Activated CD8-positive, alpha-beta memory T cell treated with anti-CD3 and anti-CD28 coated beads, Interleukin-2, amount 10 ng/mL, durations not matched to agents 7 days and 5 days (primary cell): ENCODE measurements around the gene KANSL1. TPM values are rescaled to one million over a fixed set of nuclear protein-coding genes. Genes with fewer than 3 reads are reported as not detected.
A peak's percentile ranks its signal among the peaks of the same experiment; 100 is the strongest.

Experiments used
- ATAC-seq: fragments of 150-1000 bp; cut with Tn5 transposase; one replicate; pipeline ENCODE4 v1.10.0; 2021; ENCODE audit warnings: moderate library complexity
- CTCF ChIA-PET: fragments of 350-600 bp; sonication (Branson Sonifier 250); formaldehyde crosslinking; loops from one replicate; lab custom pipeline; 2021; ENCODE audit warnings: antibody characterized with exemption; lab: Charles Lee
- DNase-seq: peaks from one replicate; pipeline ENCODE4 v3.0.0-alpha.2; 2020
- H3K27ac Mint-ChIP-seq: one replicate; pipeline ENCODE4 v1.8.0; 2021; ENCODE audit warnings: mild to moderate bottlenecking, mixed read lengths
- H3K27me3 Mint-ChIP-seq: one replicate; pipeline ENCODE4 v1.8.0; 2021; ENCODE audit warnings: mixed read lengths
- H3K36me3 Mint-ChIP-seq: one replicate; pipeline ENCODE4 v1.8.0; 2021; ENCODE audit warnings: mild to moderate bottlenecking, mixed read lengths
- H3K4me1 Mint-ChIP-seq: one replicate; pipeline ENCODE4 v1.8.0; 2021; ENCODE audit warnings: mixed read lengths
- H3K4me3 Mint-ChIP-seq: one replicate; pipeline ENCODE4 v1.8.0; 2021; ENCODE audit warnings: mild to moderate bottlenecking, moderate library complexity, mixed read lengths
- H3K9me3 Mint-ChIP-seq: one replicate; pipeline ENCODE4 v1.8.0; 2022; ENCODE audit warnings: low read depth, mixed read lengths
- total RNA-seq, 2 experiments: library from RNA; stranded (reverse); gene quantifications; one replicate each; pipeline ENCODE4 v1.2.3, GENCODE V29; 2021

KANSL1 gene
- total RNA-seq, 2 experiments from 2014 or later, result 85.7 to 132 TPM

DNA sequence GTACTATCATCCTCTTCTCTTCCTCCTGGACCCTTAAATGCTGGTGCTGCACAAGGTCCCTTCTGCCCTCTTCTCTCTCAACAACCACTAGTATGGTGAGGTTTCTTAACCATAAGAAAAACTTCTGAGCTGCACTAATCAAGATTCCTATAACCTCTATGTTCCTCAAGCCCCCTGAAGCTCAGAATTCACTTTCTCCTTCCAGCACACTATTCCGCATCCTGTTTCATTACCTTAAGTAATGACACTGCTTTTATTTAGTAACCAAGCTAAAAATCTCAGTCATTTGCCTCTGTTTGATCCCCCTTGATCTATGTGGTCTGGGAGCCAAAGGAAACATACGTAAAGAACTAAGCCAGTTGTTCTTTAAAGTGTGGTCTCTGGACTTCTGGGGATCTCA is 20.1 kb downstream of the KANSL1 start:
- DNase-seq (no peak), ATAC-seq (no peak)
- Mint-ChIP-seq H3K4me3 (no peak overlapping the region), H3K36me3 (peaks cover 39% of the 10 kb centered on the region), H3K27me3 (no peaks in the 10 kb centered on the region), H3K27ac (no peak overlapping the region), H3K4me1 (peaks cover 51% of the 10 kb centered on the region), H3K9me3 (no peaks in the 10 kb centered on the region)
- CTCF ChIA-PET, result interaction anchor here (0.8 to 2.4 kb wide), 3 partner anchors 13 to 129 kb away, joined by 3 to 6 read pairs (median 3); partner anchors contain the start of gene KANSL1

DNA sequence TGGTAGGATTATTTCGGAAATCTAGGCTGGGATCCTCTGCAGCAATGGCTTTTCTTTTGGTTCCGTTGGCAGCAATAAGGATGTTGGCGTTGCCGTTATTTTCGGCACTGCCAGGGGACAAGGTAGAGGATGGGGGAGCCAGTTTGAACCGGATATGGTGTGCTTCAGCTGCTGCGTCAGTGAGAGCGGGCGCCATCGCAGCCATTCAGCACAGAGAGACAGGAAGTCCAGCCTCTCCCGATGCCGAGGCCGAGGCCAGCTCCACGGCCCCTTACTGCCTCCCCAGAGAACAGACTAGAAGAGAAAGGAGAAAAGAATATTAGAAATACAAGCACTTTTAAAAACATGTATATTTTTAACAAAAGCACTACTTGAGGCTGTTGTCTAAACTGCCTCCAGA is 21.3 kb downstream of the KANSL1 start:
- Mint-ChIP-seq H3K27ac (peak overlapping the region; percentile 57), H3K27me3 (no peaks in the 10 kb centered on the region), H3K4me3 (no peak overlapping the region), H3K9me3 (no peaks in the 10 kb centered on the region), H3K4me1 (peaks cover 46% of the 10 kb centered on the region), H3K36me3 (peaks cover 42% of the 10 kb centered on the region)
- CTCF ChIA-PET, result interaction anchor here (0.9 to 2.4 kb wide), 7 partner anchors 8 to 128 kb away, joined by 3 to 6 read pairs (median 3); no protein-coding TSS in a partner anchor
- ATAC-seq (peak; percentile 68), DNase-seq (no peak)

DNA sequence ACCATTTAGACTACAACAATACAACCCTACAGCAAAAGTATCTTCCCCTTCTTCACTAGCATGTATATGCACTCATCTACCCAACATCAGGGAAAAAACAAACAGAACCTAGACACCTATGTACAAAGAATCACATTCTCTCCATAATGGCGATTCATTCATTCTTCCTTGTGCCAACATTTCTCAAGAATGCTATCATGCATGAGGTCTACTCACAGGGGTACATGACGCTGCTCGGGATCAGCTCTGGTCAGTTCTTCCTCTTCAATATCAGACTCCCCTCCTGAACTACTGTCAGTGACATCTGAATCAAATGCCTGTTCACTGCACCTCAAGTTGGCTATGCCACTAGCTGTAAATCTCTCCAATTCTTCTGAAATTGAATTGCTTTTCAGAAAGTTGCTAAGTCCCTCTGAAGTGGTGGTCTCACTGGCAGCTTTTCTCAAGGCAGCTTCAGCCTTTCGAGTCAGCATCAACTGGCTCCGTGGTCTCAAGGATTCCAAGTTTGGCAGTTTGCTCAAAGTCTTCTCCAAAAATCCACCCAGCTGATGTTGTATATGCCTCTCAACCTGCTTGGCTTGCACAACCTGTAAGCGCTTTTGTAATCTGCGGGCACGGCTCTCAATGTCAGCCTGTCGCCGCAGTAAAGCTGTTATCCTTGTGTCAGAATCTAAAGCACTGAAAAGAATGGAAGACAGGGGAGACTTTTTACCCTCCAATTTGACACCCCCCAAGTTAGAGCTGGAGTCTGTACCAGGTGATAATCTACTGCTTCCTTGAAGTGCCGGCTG is 22.4 kb downstream of the KANSL1 start:
- DNase-seq, result no peak
- Mint-ChIP-seq H3K9me3 (no peaks in the 10 kb centered on the region), H3K4me3 (no peak overlapping the region), H3K36me3 (peaks cover 45% of the 10 kb centered on the region), H3K4me1 (peaks cover 42% of the 10 kb centered on the region), H3K27ac (no peak overlapping the region), H3K27me3 (no peaks in the 10 kb centered on the region)
- no peak for ATAC-seq
- CTCF ChIA-PET, result interaction anchor here (0.6 to 2.4 kb wide), 7 partner anchors 10 to 1624 kb away, joined by 3 to 6 read pairs (median 3); no protein-coding TSS in a partner anchor

DNA sequence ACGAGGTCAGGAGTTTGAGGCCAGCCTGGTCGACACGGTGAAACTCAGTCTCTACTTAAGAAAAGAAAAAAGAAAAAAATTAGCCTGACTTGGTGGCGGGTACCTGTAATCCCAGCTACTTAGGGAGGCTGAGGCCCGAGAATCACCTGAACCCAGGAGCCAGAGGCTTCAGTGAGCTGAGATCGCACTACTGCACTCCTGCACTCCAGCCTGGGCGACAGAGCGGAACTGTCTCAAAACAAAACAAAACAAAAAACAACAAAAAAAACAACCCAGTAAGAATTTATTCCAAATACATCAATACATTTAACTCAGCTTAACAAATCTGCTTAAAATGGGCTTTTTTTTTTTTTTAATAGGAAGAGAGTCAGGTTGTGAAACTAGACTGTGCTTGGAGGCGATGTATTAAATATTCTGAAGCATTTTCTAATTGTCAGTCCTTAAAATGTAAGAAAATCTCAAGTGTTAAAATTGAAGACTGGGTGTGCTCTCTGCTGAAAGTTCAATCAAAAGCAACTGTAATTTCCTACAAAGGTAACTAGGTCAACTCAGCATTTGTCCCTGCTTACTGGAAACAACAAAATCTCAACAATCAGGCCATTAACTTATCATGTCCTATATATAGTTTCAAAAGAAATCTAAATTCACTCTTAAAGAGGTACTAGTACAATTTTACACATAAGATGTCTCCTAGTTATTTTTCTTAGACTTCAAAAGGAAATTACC is 23.2 kb downstream of the KANSL1 start:
- Mint-ChIP-seq H3K4me3 (no peak overlapping the region), H3K27ac (no peak overlapping the region)

GRCh38 chr17:46167826-46168569 is 25.2 kb downstream of the KANSL1 start:
- Mint-ChIP-seq H3K27me3 (no peaks in the 10 kb centered on the region), H3K4me3 (no peak overlapping the region), H3K36me3 (peaks cover 58% of the 10 kb centered on the region), H3K9me3 (no peaks in the 10 kb centered on the region), H3K27ac (no peak overlapping the region), H3K4me1 (peaks cover 49% of the 10 kb centered on the region)
- ATAC-seq, result no peak
- CTCF ChIA-PET, result interaction anchor here (1.7 to 1.9 kb wide), 2 partner anchors 16 to 19 kb away, joined by 4 to 5 read pairs; no protein-coding TSS in a partner anchor
- no peak for DNase-seq

More for the DNA sequence above, 23.2 kb downstream of the KANSL1 start:
- Mint-ChIP-seq H3K27me3 (no peaks in the 10 kb centered on the region), H3K4me1 (peaks cover 41% of the 10 kb centered on the region), H3K36me3 (peaks cover 45% of the 10 kb centered on the region), H3K9me3 (no peaks in the 10 kb centered on the region)
- ATAC-seq (no peak), DNase-seq (no peak)
- CTCF ChIA-PET, result interaction anchor here (0.6 to 1.6 kb wide), 8 partner anchors 11 to 1624 kb away, joined by 3 to 6 read pairs (median 3); no protein-coding TSS in a partner anchor

DNA sequence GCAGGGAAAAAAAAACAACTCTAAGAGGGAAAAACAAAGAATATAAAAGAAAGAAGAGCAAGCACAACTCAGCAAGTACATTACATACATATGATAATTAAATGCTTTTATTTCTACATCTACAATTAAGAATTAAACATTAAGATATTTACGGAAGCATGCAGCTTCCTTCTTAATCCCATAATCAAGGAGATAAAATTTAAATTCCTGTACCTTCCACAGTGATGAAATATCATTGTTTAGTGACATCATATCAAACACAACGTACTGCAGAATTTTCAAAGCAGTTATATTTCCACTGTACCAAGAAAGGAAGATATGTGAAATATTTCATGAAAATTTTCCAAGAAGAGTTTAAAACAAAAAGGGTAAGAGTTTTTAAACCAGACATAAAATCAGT is 26.0 kb downstream of the KANSL1 start:
- no peak for ATAC-seq
- H3K27me3 Mint-ChIP-seq, result no peaks in the 10 kb centered on the region
- peaks cover 51% of the 10 kb centered on the region for H3K4me1 Mint-ChIP-seq
- no peak overlapping the region for H3K4me3 Mint-ChIP-seq
- no peak overlapping the region for H3K27ac Mint-ChIP-seq
- CTCF ChIA-PET, result interaction anchor here (1.7 kb wide), 1 partner anchor 15 kb away, joined by 4 read pairs; no protein-coding TSS in a partner anchor
- H3K9me3 Mint-ChIP-seq, result no peaks in the 10 kb centered on the region
- H3K36me3 Mint-ChIP-seq, result peaks cover 64% of the 10 kb centered on the region
- no peak for DNase-seq

GRCh38 chr17:46166692-46167249 is 26.5 kb downstream of the KANSL1 start:
- H3K27ac Mint-ChIP-seq, result no peak overlapping the region
- H3K4me3 Mint-ChIP-seq, result no peak overlapping the region
- H3K36me3 Mint-ChIP-seq, result peaks cover 64% of the 10 kb centered on the region
- peaks cover 54% of the 10 kb centered on the region for H3K4me1 Mint-ChIP-seq
- no peak for ATAC-seq
- H3K9me3 Mint-ChIP-seq, result no peaks in the 10 kb centered on the region
- H3K27me3 Mint-ChIP-seq, result no peaks in the 10 kb centered on the region
- no peak for DNase-seq
- CTCF ChIA-PET, result interaction anchor here (1.7 kb wide), 1 partner anchor 15 kb away, joined by 4 read pairs; no protein-coding TSS in a partner anchor

DNA sequence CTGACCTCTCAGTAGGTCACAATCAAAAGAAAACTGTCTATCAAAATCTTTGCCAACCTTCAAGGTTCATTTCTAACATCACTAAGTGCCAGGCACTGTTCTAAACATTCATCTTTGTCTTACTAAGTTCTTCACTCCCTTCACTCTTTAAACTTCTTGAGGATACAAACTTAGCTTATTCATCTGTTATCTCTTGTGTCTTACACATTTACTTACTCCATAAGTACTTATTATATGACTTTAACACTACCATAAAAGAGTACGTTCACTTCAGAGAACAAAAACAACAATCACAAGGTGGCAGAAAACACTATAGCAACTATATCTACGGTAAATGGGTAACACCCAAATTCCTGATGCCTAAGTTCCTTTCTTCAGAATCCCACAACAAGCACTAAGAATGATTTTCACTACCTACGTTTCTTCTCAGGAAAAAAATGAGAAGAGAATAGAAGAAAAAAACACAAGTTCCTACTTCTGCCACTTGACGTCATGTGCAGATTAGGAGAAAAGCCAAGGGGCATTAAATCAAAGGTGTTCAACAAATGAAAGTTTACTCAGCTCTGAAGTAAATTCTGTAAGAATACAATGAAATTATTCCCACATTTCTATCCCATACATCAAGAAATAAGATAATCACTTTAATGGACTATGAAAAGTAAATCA is 29.2 kb downstream of the KANSL1 start:
- Mint-ChIP-seq H3K36me3 (peaks cover 48% of the 10 kb centered on the region), H3K4me1 (peaks cover 53% of the 10 kb centered on the region), H3K9me3 (no peaks in the 10 kb centered on the region), H3K27ac (no peak overlapping the region), H3K4me3 (no peak overlapping the region), H3K27me3 (no peaks in the 10 kb centered on the region)
- ATAC-seq (no peak), DNase-seq (no peak)
- CTCF ChIA-PET, result interaction anchor here (0.6 to 2.1 kb wide), 7 partner anchors 17 to 105 kb away, joined by 3 to 6 read pairs (median 4); partner anchors contain the start of gene KANSL1

- no peak overlapping the region for H3K27ac Mint-ChIP-seq
- H3K27me3 Mint-ChIP-seq, result no peaks in the 10 kb centered on the region
- H3K36me3 Mint-ChIP-seq, result peaks cover 44% of the 10 kb centered on the region
- ATAC-seq (no peak), DNase-seq (no peak)
- H3K9me3 Mint-ChIP-seq, result no peaks in the 10 kb centered on the region
- CTCF ChIA-PET, result interaction anchor here (1.0 to 2.1 kb wide), 5 partner anchors 9 to 50 kb away, joined by 3 to 6 read pairs (median 4); partner anchors contain the start of gene KANSL1
- H3K4me3 Mint-ChIP-seq, result no peak overlapping the region
- peaks cover 59% of the 10 kb centered on the region for H3K4me1 Mint-ChIP-seq
Measured at GRCh38 chr17:46163316-46163715, 29.9 kb downstream of the KANSL1 start.

DNA sequence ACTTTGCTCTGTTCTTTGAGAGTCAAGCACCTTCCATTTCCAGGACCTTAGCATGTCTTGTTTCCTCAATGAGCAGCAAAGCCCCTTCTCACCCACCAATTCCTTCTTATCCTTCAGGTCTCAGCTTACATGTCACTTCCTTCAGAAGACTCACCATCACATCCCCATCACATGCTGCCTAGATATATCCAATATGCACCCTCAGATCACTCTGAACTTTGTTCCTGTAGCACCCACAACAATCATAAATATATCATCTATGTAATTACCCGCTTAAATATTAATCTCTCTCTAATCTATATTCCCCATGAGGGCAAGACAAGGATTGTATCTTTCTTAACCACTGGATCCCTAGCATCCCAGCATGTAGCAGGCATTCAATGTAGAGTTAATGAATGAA is 30.4 kb downstream of the KANSL1 start:
- Mint-ChIP-seq H3K27ac (no peak overlapping the region), H3K9me3 (no peaks in the 10 kb centered on the region), H3K27me3 (no peaks in the 10 kb centered on the region), H3K4me1 (peaks cover 58% of the 10 kb centered on the region), H3K4me3 (no peak overlapping the region), H3K36me3 (peaks cover 43% of the 10 kb centered on the region)
- no peak for ATAC-seq
- DNase-seq, result no peak
- CTCF ChIA-PET, result interaction anchor here (1.0 to 2.1 kb wide), 5 partner anchors 9 to 50 kb away, joined by 3 to 6 read pairs (median 4); partner anchors contain the start of gene KANSL1

- no peak for DNase-seq
- H3K36me3 Mint-ChIP-seq, result peaks cover 37% of the 10 kb centered on the region
- ATAC-seq, result no peak
- no peak overlapping the region for H3K4me3 Mint-ChIP-seq
- no peaks in the 10 kb centered on the region for H3K27me3 Mint-ChIP-seq
- H3K27ac Mint-ChIP-seq, result no peak overlapping the region
- H3K4me1 Mint-ChIP-seq, result peaks cover 78% of the 10 kb centered on the region
- H3K9me3 Mint-ChIP-seq, result no peaks in the 10 kb centered on the region
- CTCF ChIA-PET, result interaction anchor here (1.0 to 1.1 kb wide), 2 partner anchors 9 to 21 kb away, joined by 3 read pairs; no protein-coding TSS in a partner anchor
Measured at GRCh38 chr17:46160169-46160568, 33.1 kb downstream of the KANSL1 start.

DNA sequence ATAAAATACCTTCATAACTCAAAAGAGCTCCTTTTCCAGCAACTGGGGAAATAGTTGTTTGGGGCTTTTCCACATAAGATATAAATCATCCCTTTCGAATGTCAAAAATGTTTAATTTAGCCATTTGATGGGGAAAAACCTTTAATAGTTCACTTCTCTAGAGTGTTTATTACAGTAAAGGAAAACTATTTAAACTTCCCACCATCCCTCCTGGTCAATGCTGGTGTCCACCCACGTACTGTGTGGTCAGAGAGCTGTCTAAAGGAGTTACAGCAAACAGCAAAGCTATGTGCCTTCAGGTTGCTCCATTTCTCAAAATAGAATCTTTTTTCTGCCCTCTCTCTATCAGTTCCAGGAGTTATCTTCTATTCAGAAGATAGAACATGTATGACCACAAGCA is 33.5 kb downstream of the KANSL1 start:
- no peaks in the 10 kb centered on the region for H3K27me3 Mint-ChIP-seq
- H3K9me3 Mint-ChIP-seq, result no peaks in the 10 kb centered on the region
- peaks cover 34% of the 10 kb centered on the region for H3K36me3 Mint-ChIP-seq
- no peak overlapping the region for H3K27ac Mint-ChIP-seq
- H3K4me3 Mint-ChIP-seq, result no peak overlapping the region
- ATAC-seq, result no peak
- CTCF ChIA-PET, result interaction anchor here (1.0 to 1.1 kb wide), 2 partner anchors 8 to 21 kb away, joined by 3 read pairs; no protein-coding TSS in a partner anchor
- DNase-seq, result no peak
- peaks cover 78% of the 10 kb centered on the region for H3K4me1 Mint-ChIP-seq
